ENCODE measurements around the gene ACYP2.

DNA sequence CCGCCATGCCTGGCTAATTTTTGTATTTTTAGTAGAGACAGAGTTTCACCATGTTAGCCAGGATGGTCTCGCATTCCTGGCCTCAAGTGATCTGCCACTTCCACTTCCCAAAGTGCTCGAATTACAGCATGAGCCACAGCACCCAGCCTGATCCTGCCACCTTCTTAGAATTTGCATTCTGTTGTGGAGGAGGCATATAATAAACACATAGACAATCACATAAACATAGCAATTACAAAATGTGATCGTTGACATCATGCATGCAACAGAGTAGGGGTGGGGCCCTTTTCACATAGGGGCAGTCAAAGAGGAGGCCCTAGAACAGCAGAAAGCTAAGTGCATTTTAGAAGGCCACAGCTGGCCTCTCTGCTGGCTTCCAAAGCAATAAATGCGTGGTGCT lies 180.5 kb downstream of the ACYP2 start:
- TF ChIP-seq, protein P1, sequence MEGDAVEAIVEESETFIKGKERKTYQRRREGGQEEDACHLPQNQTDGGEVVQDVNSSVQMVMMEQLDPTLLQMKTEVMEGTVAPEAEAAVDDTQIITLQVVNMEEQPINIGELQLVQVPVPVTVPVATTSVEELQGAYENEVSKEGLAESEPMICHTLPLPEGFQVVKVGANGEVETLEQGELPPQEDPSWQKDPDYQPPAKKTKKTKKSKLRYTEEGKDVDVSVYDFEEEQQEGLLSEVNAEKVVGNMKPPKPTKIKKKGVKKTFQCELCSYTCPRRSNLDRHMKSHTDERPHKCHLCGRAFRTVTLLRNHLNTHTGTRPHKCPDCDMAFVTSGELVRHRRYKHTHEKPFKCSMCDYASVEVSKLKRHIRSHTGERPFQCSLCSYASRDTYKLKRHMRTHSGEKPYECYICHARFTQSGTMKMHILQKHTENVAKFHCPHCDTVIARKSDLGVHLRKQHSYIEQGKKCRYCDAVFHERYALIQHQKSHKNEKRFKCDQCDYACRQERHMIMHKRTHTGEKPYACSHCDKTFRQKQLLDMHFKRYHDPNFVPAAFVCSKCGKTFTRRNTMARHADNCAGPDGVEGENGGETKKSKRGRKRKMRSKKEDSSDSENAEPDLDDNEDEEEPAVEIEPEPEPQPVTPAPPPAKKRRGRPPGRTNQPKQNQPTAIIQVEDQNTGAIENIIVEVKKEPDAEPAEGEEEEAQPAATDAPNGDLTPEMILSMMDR (conservative IDR thresholded peaks at IDR 0.05; ENCODE audit: low read length): no peak
- TF ChIP-seq EZH2phosphoT487 (IDR thresholded peaks at IDR 0.05; ENCODE audit: borderline replicate concordance): no peak
